ENCODE data around the gene EEPD1. TPM values are rescaled to one million over a fixed set of nuclear protein-coding genes. Genes with fewer than 3 reads are reported as not detected.

The EEPD1 gene
- polyA plus RNA-seq, 1 of the 3 experiments (the other 2 are of a cell fraction), result 5.0 TPM

GRCh38 chr7:36190447-36191291 is 37.6 kb downstream of the EEPD1 start:
- Histone ChIP-seq H2AFZ (ENCODE audit: low read depth) (no peak overlapping the region), H3K9me2 (no peaks in the 10 kb centered on the region), H3K4me1 (ENCODE audit: control insufficient read depth in 1 of 2, insufficient read depth in 2 of 2, low read depth in 1 of 2, low read length in 1 of 2) (peaks cover 0 to 15% of the 10 kb centered on the region in 2 experiments; a peak in 2 of 4 replicates), H3K36me3 (replicated peaks in 1 of 2; ENCODE audit: control insufficient read depth in 1 of 2, insufficient read depth in 2 of 2, low read length in 1 of 2) (no peaks in the 10 kb centered on the region), H3K9ac (no peak overlapping the region), H3K4me3 (ENCODE audit: low read depth in 2 of 2, low read length in 1 of 2) (no peak overlapping the region), H3K27ac (ENCODE audit: low read depth in 2 of 2, low read length in 1 of 2) (no peak overlapping the region), H4K20me1 (ENCODE audit: insufficient read depth) (no peaks in the 10 kb centered on the region), H3K4me2 (no peak overlapping the region), H3K9me3 (no peaks in the 10 kb centered on the region), H3K27me3 (ENCODE audit: insufficient read depth) (no peaks in the 10 kb centered on the region), H3K79me2 (ENCODE audit: insufficient read depth) (no peaks in the 10 kb centered on the region), H3F3A (replicated peaks; ENCODE audit: insufficient read depth) (no peaks in the 10 kb centered on the region)
- no peak for DNase-seq
- WGBS (ENCODE audit: low lambda C conversion rate), result 92% methylated on average over 5 of the region's 5 CpGs
- TF ChIP-seq, protein P1, sequence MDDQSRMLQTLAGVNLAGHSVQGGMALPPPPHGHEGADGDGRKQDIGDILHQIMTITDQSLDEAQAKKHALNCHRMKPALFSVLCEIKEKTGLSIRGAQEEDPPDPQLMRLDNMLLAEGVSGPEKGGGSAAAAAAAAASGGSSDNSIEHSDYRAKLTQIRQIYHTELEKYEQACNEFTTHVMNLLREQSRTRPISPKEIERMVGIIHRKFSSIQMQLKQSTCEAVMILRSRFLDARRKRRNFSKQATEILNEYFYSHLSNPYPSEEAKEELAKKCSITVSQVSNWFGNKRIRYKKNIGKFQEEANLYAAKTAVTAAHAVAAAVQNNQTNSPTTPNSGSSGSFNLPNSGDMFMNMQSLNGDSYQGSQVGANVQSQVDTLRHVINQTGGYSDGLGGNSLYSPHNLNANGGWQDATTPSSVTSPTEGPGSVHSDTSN (IDR thresholded peaks at IDR 0.05), result no peak
- TF ChIP-seq FOXJ3 (CRISPR knock-in tag; IDR thresholded peaks at IDR 0.05) (no peak), FOXM1 (IDR thresholded peaks at IDR 0.05; ENCODE audit: low read depth) (no peak), RFX5 (IDR thresholded peaks at IDR 0.05; ENCODE audit: low read length) (no peak), TAF1 (IDR thresholded peaks at IDR 0.05; ENCODE audit: borderline replicate concordance, low read depth, low read length) (no peak), NFIC (IDR thresholded peaks at IDR 0.05; ENCODE audit: borderline replicate concordance) (no peak), CTCF (IDR thresholded peaks at IDR 0.05) (no peak), FOSL2 (IDR thresholded peaks at IDR 0.05; ENCODE audit: borderline replicate concordance, low read depth) (no peak), ZBTB33 (IDR thresholded peaks at IDR 0.05; ENCODE audit: borderline replicate concordance, low read depth) (no peak), GABPA (IDR thresholded peaks at IDR 0.05; ENCODE audit: low read depth) (no peak), NRF1 (IDR thresholded peaks at IDR 0.05; ENCODE audit: low read depth, low read length) (no peak), GATA2 (CRISPR knock-in tag; IDR thresholded peaks at IDR 0.05) (no peak), RCOR1 (IDR thresholded peaks at IDR 0.05; ENCODE audit: low read length) (no peak), POLR2AphosphoS5 (IDR thresholded peaks at IDR 0.05; ENCODE audit: low read depth, low read length) (no peak), EZH2phosphoT487 (IDR thresholded peaks at IDR 0.05; ENCODE audit: borderline replicate concordance, low read depth) (no peak), YY1 (IDR thresholded peaks at IDR 0.05; ENCODE audit: low read depth) (no peak)
- TF ChIP-seq, protein P2, sequence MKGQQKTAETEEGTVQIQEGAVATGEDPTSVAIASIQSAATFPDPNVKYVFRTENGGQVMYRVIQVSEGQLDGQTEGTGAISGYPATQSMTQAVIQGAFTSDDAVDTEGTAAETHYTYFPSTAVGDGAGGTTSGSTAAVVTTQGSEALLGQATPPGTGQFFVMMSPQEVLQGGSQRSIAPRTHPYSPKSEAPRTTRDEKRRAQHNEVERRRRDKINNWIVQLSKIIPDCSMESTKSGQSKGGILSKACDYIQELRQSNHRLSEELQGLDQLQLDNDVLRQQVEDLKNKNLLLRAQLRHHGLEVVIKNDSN (IDR thresholded peaks at IDR 0.05; ENCODE audit: borderline replicate concordance, low read depth), result no peak
- TF ChIP-seq, protein P3, sequence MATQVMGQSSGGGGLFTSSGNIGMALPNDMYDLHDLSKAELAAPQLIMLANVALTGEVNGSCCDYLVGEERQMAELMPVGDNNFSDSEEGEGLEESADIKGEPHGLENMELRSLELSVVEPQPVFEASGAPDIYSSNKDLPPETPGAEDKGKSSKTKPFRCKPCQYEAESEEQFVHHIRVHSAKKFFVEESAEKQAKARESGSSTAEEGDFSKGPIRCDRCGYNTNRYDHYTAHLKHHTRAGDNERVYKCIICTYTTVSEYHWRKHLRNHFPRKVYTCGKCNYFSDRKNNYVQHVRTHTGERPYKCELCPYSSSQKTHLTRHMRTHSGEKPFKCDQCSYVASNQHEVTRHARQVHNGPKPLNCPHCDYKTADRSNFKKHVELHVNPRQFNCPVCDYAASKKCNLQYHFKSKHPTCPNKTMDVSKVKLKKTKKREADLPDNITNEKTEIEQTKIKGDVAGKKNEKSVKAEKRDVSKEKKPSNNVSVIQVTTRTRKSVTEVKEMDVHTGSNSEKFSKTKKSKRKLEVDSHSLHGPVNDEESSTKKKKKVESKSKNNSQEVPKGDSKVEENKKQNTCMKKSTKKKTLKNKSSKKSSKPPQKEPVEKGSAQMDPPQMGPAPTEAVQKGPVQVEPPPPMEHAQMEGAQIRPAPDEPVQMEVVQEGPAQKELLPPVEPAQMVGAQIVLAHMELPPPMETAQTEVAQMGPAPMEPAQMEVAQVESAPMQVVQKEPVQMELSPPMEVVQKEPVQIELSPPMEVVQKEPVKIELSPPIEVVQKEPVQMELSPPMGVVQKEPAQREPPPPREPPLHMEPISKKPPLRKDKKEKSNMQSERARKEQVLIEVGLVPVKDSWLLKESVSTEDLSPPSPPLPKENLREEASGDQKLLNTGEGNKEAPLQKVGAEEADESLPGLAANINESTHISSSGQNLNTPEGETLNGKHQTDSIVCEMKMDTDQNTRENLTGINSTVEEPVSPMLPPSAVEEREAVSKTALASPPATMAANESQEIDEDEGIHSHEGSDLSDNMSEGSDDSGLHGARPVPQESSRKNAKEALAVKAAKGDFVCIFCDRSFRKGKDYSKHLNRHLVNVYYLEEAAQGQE (IDR thresholded peaks at IDR 0.05; ENCODE audit: low read depth, low read length), result no peak
- ChIA-PET CTCF (interaction anchor here (1.1 to 1.9 kb wide), 4 partner anchors 9 to 205 kb away, joined by 3 to 10 read pairs (median 4); no protein-coding TSS in a partner anchor), POLR2A (no interaction called here)

Measured in SK-N-SH (cell line).